Common myeloid progenitor, CD34-positive (primary cell): ENCODE results near the gene SPHK1.

Experiments
- CTCF ChIA-PET: fragments of 350-600 bp; sonication (Branson Sonifier 250); formaldehyde crosslinking; loops from one replicate; lab custom pipeline; 2021; ENCODE audit warnings: antibody characterized with exemption; lab: Charles Lee
- POLR2A ChIA-PET: fragments of 350-600 bp; sonication (Branson Sonifier 250); formaldehyde crosslinking; loops from one replicate; lab custom pipeline; 2021; ENCODE audit warnings: antibody characterized with exemption; lab: Charles Lee
- DNase-seq, 3 donors: peaks; one replicate each; pipeline versions ENCODE4 v3.0.0 to v3.0.0-alpha.2; 2013
- H3K27ac ChIP-seq, 2 experiments: 1 replicate in 1 of 2; 2 replicates in 1 of 2; pipeline ENCODE4 v1.7.0; 2013; ENCODE audit warnings: inconsistent platforms in 2 of 2, low read length in 2 of 2, mild to moderate bottlenecking in 2 of 2, low read depth in 1 of 2, moderate library complexity in 1 of 2; ENCODE audit not compliant: severe bottlenecking in 2 of 2, insufficient read depth in 1 of 2, poor library complexity in 1 of 2
- H3K27me3 ChIP-seq, 5 experiments: replicated peaks in 2 of 5; 1 replicate in 3 of 5; 2 replicates in 2 of 5; pipeline versions ENCODE4 v1.6.1 to v1.7.0; 2013; ENCODE audit warnings: low read length in 4 of 5, mild to moderate bottlenecking in 2 of 5, moderate library complexity in 2 of 5, inconsistent platforms in 1 of 5; ENCODE audit not compliant: insufficient read depth in 5 of 5, control insufficient read depth in 4 of 5
- H3K36me3 ChIP-seq, 4 experiments: 1 replicate in 2 of 4; 2 replicates in 2 of 4; pipeline versions ENCODE4 v1.6.1 to v1.7.0; 2013; ENCODE audit warnings: low read length in 3 of 4, control low read depth in 1 of 4, mild to moderate bottlenecking in 1 of 4; ENCODE audit not compliant: control insufficient read depth in 4 of 4, insufficient read depth in 4 of 4
- H3K4me1 ChIP-seq, 4 experiments: 1 replicate in 3 of 4; 2 replicates in 1 of 4; pipeline versions ENCODE4 v1.6.1 to v1.7.1; 2013; ENCODE audit warnings: low read length in 3 of 4, mild to moderate bottlenecking in 3 of 4, control low read depth in 1 of 4, inconsistent platforms in 1 of 4, moderate library complexity in 1 of 4; ENCODE audit not compliant: control insufficient read depth in 4 of 4, insufficient read depth in 4 of 4; ENCODE audit errors: control extremely low read depth in 1 of 4
- H3K4me3 ChIP-seq, 7 experiments: 1 replicate in 4 of 7; 2 replicates in 3 of 7; pipeline versions ENCODE4 v1.5.1 to v1.7.0; 2013; ENCODE audit warnings: mild to moderate bottlenecking in 7 of 7, low read length in 6 of 7, moderate library complexity in 6 of 7, inconsistent platforms in 2 of 7, low read depth in 2 of 7, control low read depth in 1 of 7; ENCODE audit not compliant: insufficient read depth in 4 of 7, control insufficient read depth in 1 of 7; ENCODE audit errors: extremely low read depth in 1 of 7
- H3K9me3 ChIP-seq, 5 experiments: 1 replicate in 4 of 5; 2 replicates in 1 of 5; pipeline versions ENCODE4 v1.6.1 to v1.7.1; 2013; ENCODE audit warnings: low read length in 4 of 5, mild to moderate bottlenecking in 2 of 5, inconsistent platforms in 1 of 5, low read depth in 1 of 5, moderate library complexity in 1 of 5; ENCODE audit not compliant: control insufficient read depth in 4 of 5, insufficient read depth in 2 of 5; ENCODE audit errors: control extremely low read depth in 1 of 5
- WGBS: methylation state at CpG from one replicate; pipeline ENCODE4 v1.1.5; 2013; ENCODE audit not compliant: insufficient coverage; 5-methylcytosine and 5-hydroxymethylcytosine counted together

Gene SPHK1

DNA sequence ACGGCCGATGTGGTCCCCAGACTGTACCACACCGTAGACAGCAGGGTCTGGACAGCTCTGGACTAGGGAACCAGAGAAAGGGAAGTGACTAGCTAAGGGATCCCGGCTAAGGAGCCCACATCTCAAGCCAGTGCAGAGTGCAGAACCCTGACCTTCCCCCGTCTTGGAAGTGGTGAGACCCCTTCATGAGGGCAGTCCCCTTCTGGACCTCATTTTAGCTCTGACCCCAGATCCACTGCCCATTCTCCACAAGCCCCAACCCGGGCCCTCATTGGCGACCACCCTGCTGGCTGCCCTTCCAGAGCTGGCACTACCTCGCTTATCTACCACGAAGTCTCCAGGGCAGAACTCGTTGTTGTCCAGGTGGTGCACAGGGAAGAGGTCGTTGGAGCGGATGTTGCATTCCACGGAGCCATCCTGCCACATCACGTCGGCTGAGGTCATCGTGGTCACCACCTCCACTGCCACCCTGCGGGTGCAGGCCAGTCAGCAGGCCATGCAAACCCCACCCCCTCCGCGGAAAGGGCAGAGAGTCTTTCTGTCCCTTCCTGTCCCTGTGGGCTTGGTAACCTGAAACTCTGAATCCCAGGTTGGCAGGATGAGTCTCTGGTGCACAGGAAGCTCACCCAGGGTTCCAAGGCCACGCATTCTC is 14.2 kb downstream of the SPHK1 start:
- POLR2A ChIA-PET, result interaction anchor here (0.6 to 1.0 kb wide), 2 partner anchors 46 to 74 kb away, joined by 4 read pairs; no protein-coding TSS in a partner anchor
- Histone ChIP-seq H3K36me3 (peaks cover 19 to 89% (median 70%) of the 10 kb centered on the region in 4 experiments), H3K4me1 (no peaks in the 10 kb centered on the region), H3K4me3 (no peak overlapping the region), H3K9me3 (no peaks in the 10 kb centered on the region), H3K27ac (no peak overlapping the region), H3K27me3 (no peaks in the 10 kb centered on the region)
- WGBS, result 93% methylated on average over 17 of the region's 20 CpGs
- DNase-seq, result no peak
- CTCF ChIA-PET, result interaction anchor here (0.9 to 11.3 kb wide), 31 partner anchors 9 to 401 kb away, joined by 3 to 226 read pairs (median 6); partner anchors contain the start of genes AANAT, PRPSAP1, QRICH2 and SPHK1

DNA sequence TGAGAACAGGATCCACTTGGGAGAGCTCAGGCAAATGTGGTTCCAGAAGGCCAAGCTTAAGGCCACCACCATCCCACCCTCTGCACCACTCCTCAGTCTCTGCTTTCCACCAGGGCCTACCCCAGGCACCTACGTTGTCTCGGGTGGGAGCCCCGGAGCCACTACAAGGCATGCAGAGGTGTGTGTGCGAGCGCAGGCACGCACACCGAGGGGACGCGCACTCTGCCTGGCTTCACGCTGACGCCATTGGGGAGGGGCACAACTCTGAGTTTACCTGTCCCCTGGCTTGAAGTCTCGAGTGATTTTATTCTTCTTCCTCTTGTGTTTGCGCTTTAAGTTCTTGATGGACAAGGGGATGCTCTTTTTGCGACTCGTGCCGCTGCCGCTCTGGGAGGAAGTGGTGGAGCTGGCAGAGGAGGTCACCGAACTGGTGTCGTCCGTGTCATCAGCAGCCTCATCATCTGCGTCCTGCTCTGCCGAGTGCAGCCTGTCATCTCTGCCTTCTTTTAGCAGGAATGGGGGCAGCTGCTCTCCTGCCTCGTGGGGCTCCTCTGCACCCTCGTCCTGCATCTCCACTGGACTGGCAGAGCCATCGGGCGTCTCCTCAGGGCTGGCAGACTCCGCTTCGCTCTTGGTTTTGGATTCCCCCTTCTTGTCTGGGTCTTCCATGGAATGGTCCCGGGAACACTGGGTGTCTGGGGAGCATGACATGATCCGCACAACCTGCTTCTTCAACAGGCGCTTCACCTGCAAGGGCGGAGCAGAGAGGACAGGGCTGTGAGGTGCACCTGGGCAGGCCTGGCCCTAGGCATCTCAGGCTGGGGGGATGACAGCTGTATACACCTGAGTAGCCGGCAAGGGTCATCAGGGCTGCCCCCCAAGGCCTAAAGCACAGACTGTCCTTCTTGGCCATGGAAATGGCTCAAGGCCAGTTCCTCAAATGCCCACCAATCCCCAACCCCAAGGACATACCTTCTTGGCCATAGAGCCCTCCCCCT is 15.1 kb downstream of the SPHK1 start:
- Histone ChIP-seq H3K4me1 (no peaks in the 10 kb centered on the region), H3K9me3 (no peaks in the 10 kb centered on the region), H3K4me3 (no peak overlapping the region), H3K36me3 (peaks cover 16 to 88% (median 72%) of the 10 kb centered on the region in 4 experiments), H3K27ac (no peak overlapping the region), H3K27me3 (no peaks in the 10 kb centered on the region)
- ChIA-PET POLR2A (no interaction called here), CTCF (interaction anchor here (0.7 to 11.3 kb wide), 20 partner anchors 9 to 402 kb away, joined by 3 to 226 read pairs (median 7); partner anchors contain the start of genes AANAT, PRPSAP1, QRICH2 and SPHK1)
- no peak for DNase-seq
- 96% methylated on average over 30 of the region's 33 CpGs for WGBS

- CTCF ChIA-PET, result interaction anchor here (1.0 to 11.3 kb wide), 5 partner anchors 14 to 100 kb away, joined by 3 to 226 read pairs (median 5); partner anchors contain the start of genes QRICH2, SPHK1 and UBE2O
- POLR2A ChIA-PET, result interaction anchor here (0.6 kb wide), 1 partner anchor 424 kb away, joined by 4 read pairs; no protein-coding TSS in a partner anchor
- WGBS, result 94% methylated on average over 4 of the region's 5 CpGs
Measured at GRCh38 chr17:76402711-76403110, 18.3 kb downstream of the SPHK1 start.

DNA sequence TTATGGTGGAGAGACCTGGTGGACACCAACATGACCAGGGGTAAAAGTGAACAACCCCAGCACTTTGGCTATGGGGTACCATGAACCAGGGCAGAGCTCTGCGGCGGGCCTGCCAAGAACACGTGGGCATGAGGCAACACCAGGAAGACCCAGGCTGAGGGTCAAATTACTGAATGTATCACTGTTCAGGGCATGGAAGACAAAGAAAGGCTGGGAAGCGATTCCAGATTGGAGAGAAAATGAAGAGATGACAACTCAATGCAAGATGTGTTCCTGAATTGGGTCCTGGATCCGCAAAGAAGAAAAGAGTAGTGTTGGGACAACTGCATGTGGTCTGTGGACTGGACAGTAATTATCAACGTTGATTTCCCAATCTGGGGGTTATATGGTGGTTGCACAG is 19.8 kb downstream of the SPHK1 start:
- H3K27me3 ChIP-seq, result no peaks in the 10 kb centered on the region
- no peaks in the 10 kb centered on the region for H3K9me3 ChIP-seq
- peaks cover 0 to 6% (median 4%) of the 10 kb centered on the region in 4 experiments for H3K4me1 ChIP-seq
- no peak for DNase-seq
- H3K36me3 ChIP-seq, result peaks cover 11 to 59% (median 44%) of the 10 kb centered on the region in 4 experiments
- 95% methylated on average over 6 of the region's 6 CpGs for WGBS
- ChIA-PET CTCF (interaction anchor here (1.0 to 11.3 kb wide), 4 partner anchors 50 to 103 kb away, joined by 3 to 226 read pairs (median 8); partner anchors contain the start of genes PRPSAP1 and QRICH2), POLR2A (no interaction called here)
- H3K27ac ChIP-seq, result no peak overlapping the region
- H3K4me3 ChIP-seq, result no peak overlapping the region

More at GRCh38 chr17:76402711-76403110, 18.3 kb downstream of the SPHK1 start:
- DNase-seq, result no peak
- Histone ChIP-seq H3K9me3 (no peaks in the 10 kb centered on the region), H3K36me3 (peaks cover 14 to 74% (median 57%) of the 10 kb centered on the region in 4 experiments), H3K27me3 (no peaks in the 10 kb centered on the region), H3K4me1 (no peaks in the 10 kb centered on the region), H3K4me3 (no peak overlapping the region), H3K27ac (no peak overlapping the region)

DNA sequence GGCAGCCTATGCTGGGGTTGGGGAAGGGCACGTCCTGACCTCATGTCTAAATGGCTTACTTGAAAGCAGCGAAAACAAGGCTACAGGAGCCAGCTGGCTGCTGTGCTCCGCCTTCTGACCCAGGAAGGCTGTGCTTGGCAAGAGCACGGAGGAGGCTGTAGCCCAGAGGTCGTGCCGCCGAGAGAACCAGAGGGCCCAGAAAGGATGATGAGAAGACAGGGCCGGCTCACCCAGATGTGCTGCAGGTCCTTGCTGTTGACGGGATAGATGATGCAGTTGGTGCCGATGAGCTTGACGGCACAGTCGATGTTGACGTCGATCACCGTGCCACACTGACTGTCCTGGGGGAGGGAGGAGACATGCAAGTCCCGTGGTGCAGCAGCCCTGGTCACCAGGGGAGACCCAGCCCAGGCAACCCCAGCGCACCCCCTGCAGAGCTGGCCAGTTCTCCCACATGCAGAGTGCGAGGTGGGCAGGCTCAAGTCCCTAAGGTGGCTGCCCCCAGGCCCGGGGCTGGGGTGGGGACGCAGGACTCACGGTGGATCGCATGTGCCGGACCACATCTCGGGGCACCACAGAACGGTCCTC is 20.7 kb downstream of the SPHK1 start:
- no peaks in the 10 kb centered on the region for H3K27me3 ChIP-seq

DNA sequence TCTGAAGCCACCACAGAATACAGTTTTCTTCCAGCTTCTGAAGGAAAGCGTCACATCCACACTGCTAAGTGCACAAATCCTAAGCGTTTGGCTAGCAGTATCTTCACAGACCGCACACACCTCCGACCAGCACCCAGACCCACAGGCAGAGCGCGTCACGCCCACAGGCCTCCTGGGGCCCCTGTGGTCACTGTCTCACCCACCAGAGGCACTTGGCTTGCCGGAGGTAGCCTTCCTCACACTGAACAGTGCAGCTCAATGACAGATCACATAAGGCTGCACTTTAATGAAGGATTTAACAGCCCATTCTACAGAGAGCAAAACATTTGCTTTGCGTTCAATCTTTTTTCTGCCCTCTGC is 21.2 kb downstream of the SPHK1 start:
- no peak overlapping the region for H3K27ac ChIP-seq
- no peaks in the 10 kb centered on the region for H3K9me3 ChIP-seq
- no peak for DNase-seq
- POLR2A ChIA-PET, result interaction anchor here (0.6 kb wide), 1 partner anchor 46 kb away, joined by 4 read pairs; no protein-coding TSS in a partner anchor
- H3K4me1 ChIP-seq, result peaks cover 0 to 6% (median 4%) of the 10 kb centered on the region in 4 experiments
- H3K36me3 ChIP-seq, result peaks cover 7 to 54% (median 33%) of the 10 kb centered on the region in 4 experiments
- H3K4me3 ChIP-seq, result no peak overlapping the region
- CTCF ChIA-PET, result interaction anchor here (0.6 to 11.3 kb wide), 5 partner anchors 43 to 103 kb away, joined by 3 to 226 read pairs (median 3); partner anchors contain the start of gene QRICH2
- 98% methylated on average over 7 of the region's 9 CpGs for whole genome bisulfite sequencing
- H3K27me3 ChIP-seq, result no peaks in the 10 kb centered on the region

More for the DNA sequence above, 20.7 kb downstream of the SPHK1 start:
- H3K4me1 ChIP-seq, result peaks cover 0 to 6% (median 4%) of the 10 kb centered on the region in 4 experiments
- WGBS, result 94% methylated on average over 25 of the region's 25 CpGs
- DNase-seq, result no peak
- H3K9me3 ChIP-seq, result no peaks in the 10 kb centered on the region
- ChIA-PET POLR2A (interaction anchor here (0.6 kb wide), 1 partner anchor 47 kb away, joined by 4 read pairs; no protein-coding TSS in a partner anchor), CTCF (interaction anchor here (1.1 to 11.3 kb wide), 4 partner anchors 54 to 103 kb away, joined by 3 to 226 read pairs (median 8); partner anchors contain the start of gene QRICH2)
- H3K4me3 ChIP-seq, result no peak overlapping the region
- peaks cover 7 to 57% (median 37%) of the 10 kb centered on the region in 4 experiments for H3K36me3 ChIP-seq
- H3K27ac ChIP-seq, result no peak overlapping the region
